Subcutaneous adipose tissue (tissue), 4 donors: ENCODE data around the gene AVL9. TPM values are rescaled to one million over a fixed set of nuclear protein-coding genes. Genes with fewer than 3 reads are reported as not detected.

Source experiments
- total RNA-seq, 4 donors: library from RNA; depleted of rRNA; stranded (reverse); fragments of >200 nt; gene quantifications; one replicate each; pipeline ENCODE4 v1.1.0, GENCODE V29; 2016
- TF ChIP-seq, protein P1 (sequence below): fragments of 450-650 bp; IDR thresholded peaks from one replicate; pipeline ENCODE4 v1.5.1; 2016; ENCODE audit warnings: low read depth, mild to moderate bottlenecking, control low read depth, antibody characterized with exemption, moderate library complexity

Gene AVL9
- total RNA-seq, 4 donors from 2014 or later: 27.5 to 35.8 (median 30.9) TPM

DNA sequence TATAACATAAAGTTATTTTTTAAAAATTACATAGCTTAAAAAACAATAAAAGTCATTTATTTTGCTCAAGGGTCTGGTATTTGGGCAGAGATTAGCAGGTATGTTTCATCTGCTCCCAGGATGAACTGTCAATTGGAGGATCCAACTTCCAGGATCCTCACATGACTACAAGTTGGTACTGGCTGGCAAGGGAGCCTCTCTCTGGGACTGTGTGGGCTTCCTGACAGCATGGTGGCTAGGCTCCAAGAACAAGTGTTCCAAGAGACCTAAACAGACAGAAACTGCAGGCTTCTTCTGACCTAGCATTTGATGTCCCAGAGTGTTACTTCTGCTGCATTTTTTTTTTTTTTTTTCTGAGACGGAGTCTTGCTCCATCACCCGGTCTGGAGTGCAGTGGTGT lies 107.2 kb downstream of the AVL9 start:
- TF ChIP-seq, protein P1, sequence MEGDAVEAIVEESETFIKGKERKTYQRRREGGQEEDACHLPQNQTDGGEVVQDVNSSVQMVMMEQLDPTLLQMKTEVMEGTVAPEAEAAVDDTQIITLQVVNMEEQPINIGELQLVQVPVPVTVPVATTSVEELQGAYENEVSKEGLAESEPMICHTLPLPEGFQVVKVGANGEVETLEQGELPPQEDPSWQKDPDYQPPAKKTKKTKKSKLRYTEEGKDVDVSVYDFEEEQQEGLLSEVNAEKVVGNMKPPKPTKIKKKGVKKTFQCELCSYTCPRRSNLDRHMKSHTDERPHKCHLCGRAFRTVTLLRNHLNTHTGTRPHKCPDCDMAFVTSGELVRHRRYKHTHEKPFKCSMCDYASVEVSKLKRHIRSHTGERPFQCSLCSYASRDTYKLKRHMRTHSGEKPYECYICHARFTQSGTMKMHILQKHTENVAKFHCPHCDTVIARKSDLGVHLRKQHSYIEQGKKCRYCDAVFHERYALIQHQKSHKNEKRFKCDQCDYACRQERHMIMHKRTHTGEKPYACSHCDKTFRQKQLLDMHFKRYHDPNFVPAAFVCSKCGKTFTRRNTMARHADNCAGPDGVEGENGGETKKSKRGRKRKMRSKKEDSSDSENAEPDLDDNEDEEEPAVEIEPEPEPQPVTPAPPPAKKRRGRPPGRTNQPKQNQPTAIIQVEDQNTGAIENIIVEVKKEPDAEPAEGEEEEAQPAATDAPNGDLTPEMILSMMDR: no peak

DNA sequence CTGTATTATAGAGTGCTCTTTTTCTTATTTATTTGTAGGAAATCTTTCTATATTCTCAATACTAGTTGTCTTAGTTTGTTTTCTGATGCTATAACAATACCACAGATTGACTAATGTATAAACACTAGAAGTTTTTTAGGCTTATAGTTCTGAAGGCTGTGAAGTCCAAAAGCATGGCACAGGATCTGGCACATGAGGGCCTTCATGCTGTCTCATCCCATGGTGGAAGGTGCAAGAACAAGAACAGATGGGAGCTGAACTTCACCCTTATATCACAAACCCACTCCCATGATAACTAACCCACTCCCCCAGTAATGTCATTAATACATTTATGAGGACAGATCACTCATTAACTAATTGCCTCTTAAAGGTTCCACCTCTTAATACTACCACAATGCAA lies 109.7 kb downstream of the AVL9 start:
- TF ChIP-seq, protein P1: no peak

DNA sequence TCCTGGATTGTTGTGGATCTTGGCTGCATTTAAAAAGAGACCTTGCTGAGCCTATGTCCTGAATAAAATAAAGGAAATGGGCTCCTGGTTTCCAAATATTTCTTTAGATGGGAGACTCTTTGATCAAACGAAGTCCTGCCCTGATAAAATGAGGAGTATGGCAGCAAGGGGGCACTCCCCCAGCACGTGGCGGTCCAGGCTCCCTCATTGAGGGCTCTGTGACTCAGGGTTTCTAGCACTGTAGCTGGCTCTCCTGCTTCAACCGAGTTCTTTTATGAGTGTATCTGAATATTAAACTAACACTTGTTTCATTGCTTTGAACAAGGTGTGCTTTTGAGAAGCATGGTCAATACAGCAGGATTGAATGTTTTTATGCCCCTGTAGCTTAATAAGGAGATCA lies 114.2 kb downstream of the AVL9 start:
- TF ChIP-seq, protein P1: no peak

DNA sequence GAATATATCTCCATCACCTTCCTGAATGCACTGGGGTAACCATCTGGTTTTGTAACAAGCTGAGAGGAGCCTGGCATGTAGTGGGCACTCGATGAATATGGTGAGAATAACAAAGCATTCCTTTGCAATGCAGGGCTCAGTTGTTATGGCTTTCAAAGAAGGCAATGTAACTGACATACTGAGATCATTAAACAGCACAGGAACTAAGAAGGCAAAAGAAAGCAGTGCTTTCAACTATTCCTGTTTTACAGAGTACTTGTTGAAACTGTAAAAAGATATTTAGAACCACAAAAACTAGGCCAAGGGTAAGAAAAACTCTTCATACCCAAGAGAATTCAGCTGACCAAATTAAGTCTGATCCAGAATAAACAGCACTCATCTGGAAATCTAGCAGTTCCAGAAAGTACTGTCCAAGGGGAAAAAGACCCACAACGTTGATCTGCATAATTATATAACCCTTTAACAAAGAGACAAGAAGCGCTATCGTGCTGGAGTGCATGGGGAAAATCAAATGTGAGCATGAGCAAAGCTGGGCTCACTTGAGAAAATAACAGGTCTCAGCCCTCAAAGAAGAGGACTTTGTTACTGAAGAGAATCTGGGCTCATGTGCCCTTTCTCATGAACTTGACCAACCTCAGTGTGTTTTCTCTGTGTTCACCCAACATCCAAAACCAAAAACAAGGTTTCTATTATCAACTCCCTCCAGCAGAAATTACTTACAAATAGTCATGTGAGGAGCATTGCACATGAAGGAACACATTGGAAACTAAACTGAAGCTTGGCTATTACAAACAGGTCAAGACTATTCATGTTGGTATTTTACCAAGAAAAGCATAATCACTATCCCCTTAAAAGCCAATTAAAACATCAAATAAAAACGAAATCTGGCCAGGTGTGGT lies 116.2 kb downstream of the AVL9 start:
- TF ChIP-seq, protein P1: no peak

DNA sequence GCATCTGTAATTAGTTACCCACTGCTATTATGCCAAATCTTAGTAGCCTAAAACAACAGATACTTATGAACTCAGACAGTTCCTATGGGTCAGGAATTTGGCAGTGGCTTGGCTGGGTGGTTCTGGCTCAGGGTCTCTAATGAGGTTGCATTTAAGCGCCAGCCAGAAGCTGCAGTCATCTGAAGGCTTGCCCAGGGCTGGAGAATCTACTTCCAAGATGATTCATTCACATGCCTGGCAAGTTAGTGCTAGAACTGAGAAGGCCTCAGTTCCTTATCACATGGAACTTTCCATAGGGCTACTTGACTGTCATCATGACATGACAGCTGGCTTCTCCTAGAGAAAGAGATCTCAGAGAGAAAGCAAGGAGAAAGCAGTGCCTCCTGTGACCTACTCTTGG lies 121.3 kb downstream of the AVL9 start:
- TF ChIP-seq, protein P1: no peak

DNA sequence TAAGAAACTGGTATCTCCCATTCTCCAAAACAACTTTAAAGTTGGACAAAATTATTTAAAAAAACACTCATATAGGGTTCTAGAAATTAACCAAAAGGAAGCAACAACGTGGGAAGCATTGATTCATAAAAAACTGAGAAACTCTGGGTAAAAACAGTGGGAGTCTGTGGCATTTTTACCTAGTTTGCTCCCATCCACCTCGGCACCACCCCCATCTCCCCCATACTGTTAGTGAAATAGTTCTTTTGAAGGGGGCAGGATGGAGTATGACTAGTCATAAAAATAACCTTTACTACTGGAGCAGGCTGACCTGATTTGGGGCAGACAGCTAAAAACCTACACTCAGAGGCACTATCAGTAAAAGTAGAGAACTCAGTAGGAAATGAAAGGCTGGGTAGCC lies 123.2 kb downstream of the AVL9 start:
- TF ChIP-seq, protein P1: no peak

DNA sequence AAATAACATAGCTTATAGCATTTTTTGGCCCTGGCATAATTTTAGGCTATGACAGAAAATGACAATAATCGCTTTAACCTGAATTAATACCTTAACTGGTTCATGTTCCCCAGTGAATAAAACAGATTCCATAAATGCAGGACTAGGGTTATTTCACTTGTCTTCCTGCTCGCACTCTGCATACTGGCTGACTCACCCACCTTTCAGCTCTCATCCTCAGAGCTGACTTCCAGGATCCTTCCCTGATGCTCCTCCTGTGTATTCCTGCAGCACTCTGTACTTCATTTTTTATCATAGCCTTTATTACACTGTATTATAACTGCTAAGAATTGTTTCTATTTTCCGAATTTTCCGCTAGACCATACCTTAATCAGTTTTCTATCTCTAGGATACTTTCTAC lies 123.7 kb downstream of the AVL9 start:
- TF ChIP-seq, protein P1: no peak
